ENCODE data around the gene ACTL7A.

- TF ChIP-seq CTCF (conservative IDR thresholded peaks at IDR 0.05) (no peak), ZFX (IDR thresholded peaks at IDR 0.05) (no peak)
Measured at GRCh38 chr9:108884701-108885100, 22.6 kb downstream of the ACTL7A start.

Measured in C4-2B (cell line).